ENCODE results near the gene CCSER1. TPM values are rescaled to one million over a fixed set of nuclear protein-coding genes. Genes with fewer than 3 reads are reported as not detected.

CCSER1 gene
- total and polyA plus RNA-seq, 2 of the 8 experiments (the other 6 are each of a cell fraction or from before 2014, with no cell fraction given): 0.26 to 0.84 TPM

GRCh38 chr4:90597927-90598326 lies 470.7 kb downstream of the CCSER1 start:
- Histone ChIP-seq H2BK15ac (ENCODE audit: low read length) (no peak overlapping the region), H3K27me3 (replicated peaks in 1 of 4; ENCODE audit: control insufficient read depth in 3 of 4, extremely low read depth in 1 of 4, insufficient read depth in 3 of 4, low read length in 3 of 4) (no peaks in the 10 kb centered on the region), H3K4me2 (ENCODE audit: insufficient read depth in 1 of 2, low read depth in 2 of 2, low read length in 2 of 2) (no peak overlapping the region), H3K36me3 (ENCODE audit: control insufficient read depth in 2 of 4, insufficient read depth in 4 of 4, low read length in 3 of 4) (no peaks in the 10 kb centered on the region), H4K91ac (replicated peaks; ENCODE audit: insufficient read length, low read length) (no peak overlapping the region), H3K14ac (ENCODE audit: insufficient read length) (no peak overlapping the region), H2BK5ac (ENCODE audit: low read depth, low read length) (no peak overlapping the region), H4K8ac (ENCODE audit: extremely low read depth, insufficient read depth, low read length) (no peak overlapping the region), H4K5ac (ENCODE audit: insufficient read length, low read depth, low read length) (no peak overlapping the region), H2AFZ (ENCODE audit: low read length) (no peak overlapping the region), H3K27ac (ENCODE audit: low read depth, low read length) (no peak overlapping the region), H3K4me1 (replicated peaks in 1 of 4; ENCODE audit: control insufficient read depth in 3 of 4, insufficient read depth in 4 of 4, low read length in 3 of 4) (no peaks in the 10 kb centered on the region), H3K23me2 (ENCODE audit: low read depth, low read length) (no peaks in the 10 kb centered on the region), H3K4me3 (ENCODE audit: extremely low read depth in 1 of 4, insufficient read depth in 2 of 4, low read depth in 3 of 4, low read length in 4 of 4) (no peak overlapping the region), H2BK120ac (replicated peaks; ENCODE audit: low read depth, low read length) (no peak overlapping the region), H2BK12ac (ENCODE audit: low read depth, low read length) (no peak overlapping the region), H2AK5ac (ENCODE audit: low read depth, low read length) (no peak overlapping the region), H3K4ac (replicated peaks; ENCODE audit: insufficient read length, low read depth, low read length) (no peak overlapping the region), H3K23ac (ENCODE audit: insufficient read length) (no peak overlapping the region), H2BK20ac (ENCODE audit: low read length) (no peak overlapping the region), H4K20me1 (replicated peaks in 1 of 2; ENCODE audit: control insufficient read depth in 1 of 2, insufficient read depth in 2 of 2, low read length in 2 of 2) (no peaks in the 10 kb centered on the region), H3K9ac (replicated peaks in 1 of 4; ENCODE audit: extremely low read depth in 1 of 4, low read depth in 3 of 4, low read length in 3 of 4) (no peak overlapping the region), H3K18ac (ENCODE audit: extremely low read depth, low read length) (no peak overlapping the region), H3K9me3 (ENCODE audit: insufficient read depth in 2 of 2, low read depth in 1 of 2, low read length in 1 of 2) (no peaks in the 10 kb centered on the region), H3K56ac (replicated peaks; ENCODE audit: insufficient read length, low read depth, low read length) (no peak overlapping the region), H3K79me1 (ENCODE audit: low read depth, low read length) (no peaks in the 10 kb centered on the region), H3K79me2 (ENCODE audit: control insufficient read depth in 1 of 2, insufficient read depth in 2 of 2, low read length in 2 of 2) (no peaks in the 10 kb centered on the region)
- FAIRE-seq (no peak), DNase-seq (ENCODE audit: low read depth in 1 of 2, low spot score in 2 of 2) (no peak)
- WGBS, 2 experiments (ENCODE audit: extremely low coverage in 1 of 2, insufficient coverage in 1 of 2, insufficient read length in 1 of 2, insufficient replicate concordance in 2 of 2, low coverage in 1 of 2, low lambda C conversion rate in 2 of 2, missing lambda C conversion rate in 1 of 2): 90% methylated on average over 4 of the region's 4 CpGs; no CpG with 5 or more reads in 1 of the 2 experiments
- ChIA-PET POLR2A (ENCODE audit: partially characterized antibody) (no interaction called here), CTCF (ENCODE audit: partially characterized antibody) (no interaction called here)
- TF ChIP-seq EGR1 (IDR thresholded peaks at IDR 0.05; ENCODE audit: borderline replicate concordance, low read depth, low read length): no peak
- no peak for TF ChIP-seq EP300 (IDR thresholded peaks at IDR 0.05; ENCODE audit: borderline replicate concordance in 1 of 2, low read depth in 2 of 2, low read length in 2 of 2)
